Cardiac muscle cell (in vitro differentiated cells and primary cell): ENCODE data around the gene ASPG. TPM values are rescaled to one million over a fixed set of nuclear protein-coding genes. Genes with fewer than 3 reads are reported as not detected.

ENCODE experiments used
- DNase-seq, 2 donors: peaks; one replicate each; pipeline versions ENCODE4 v3.0.0 to v3.0.0-alpha.2; 2010 to 2017; ENCODE audit warnings: low read depth in 1 of 2, low spot score in 1 of 2
- H3K27ac ChIP-seq: fragments of 200-600 bp; sonication (generic); 2 replicates; pipeline ENCODE4 v1.5.1; 2016
- H3K27me3 ChIP-seq: fragments of 200-600 bp; sonication (generic); 2 replicates; pipeline ENCODE4 v1.6.0; 2016; ENCODE audit warnings: control low read depth
- H3K36me3 ChIP-seq: fragments of 200-600 bp; sonication (generic); 2 replicates; pipeline ENCODE4 v1.5.1; 2016; ENCODE audit warnings: control low read depth
- H3K4me1 ChIP-seq: fragments of 200-600 bp; sonication (generic); 2 replicates; pipeline ENCODE4 v1.8.1; 2017; ENCODE audit warnings: low read depth, mild to moderate bottlenecking, mixed run types
- H3K4me3 ChIP-seq: fragments of 200-600 bp; sonication (generic); 2 replicates; pipeline ENCODE4 v1.5.1; 2016; ENCODE audit warnings: mild to moderate bottlenecking
- H3K9me3 ChIP-seq: fragments of 200-600 bp; sonication (generic); 2 replicates; pipeline ENCODE4 v1.5.1; 2017; ENCODE audit warnings: low read depth, mild to moderate bottlenecking, control low read depth
- CTCF ChIP-seq: IDR thresholded peaks from 2 replicates; pipeline ENCODE4 v1.5.1; 2012; ENCODE audit warnings: low read depth, mild to moderate bottlenecking, low read length
- polyA plus RNA-seq: library from polyadenylated mRNA; unstranded; fragments of >200 nt; fragmentation: Nextera tagmentation; extraction: Ambion mirVana; gene quantifications from 2 replicates; pipeline ENCODE4 v1.2.1, GENCODE V29; 2016
- total RNA-seq: library from RNA; depleted of rRNA; stranded (reverse); fragments of >200 nt; gene quantifications from 2 replicates; pipeline ENCODE4 v1.2.3, GENCODE V29; 2016

Gene ASPG
- total and polyA plus RNA-seq, 2 experiments from 2014 or later, result 3.4 to 7.3 TPM

GRCh38 chr14:104112609-104113571 is 27.4 kb downstream of the ASPG start:
- Histone ChIP-seq H3K36me3 (no peaks in the 10 kb centered on the region), H3K9me3 (no peaks in the 10 kb centered on the region), H3K4me1 (no peaks in the 10 kb centered on the region), H3K27ac (no peak overlapping the region), H3K27me3 (peaks cover 50% of the 10 kb centered on the region), H3K4me3 (no peak overlapping the region)
- no peak for TF ChIP-seq CTCF
- no peak for DNase-seq

GRCh38 chr14:104113631-104114420 is 28.3 kb downstream of the ASPG start:
- Histone ChIP-seq H3K36me3 (no peaks in the 10 kb centered on the region), H3K9me3 (no peaks in the 10 kb centered on the region), H3K4me1 (no peaks in the 10 kb centered on the region), H3K4me3 (no peak overlapping the region), H3K27me3 (peaks cover 59% of the 10 kb centered on the region), H3K27ac (no peak overlapping the region)
- TF ChIP-seq CTCF, result no peak
- DNase-seq, result no peak

- TF ChIP-seq CTCF, result no peak
- DNase-seq, result no peak
- Histone ChIP-seq H3K27me3 (peaks cover 67% of the 10 kb centered on the region), H3K9me3 (no peaks in the 10 kb centered on the region), H3K4me3 (no peak overlapping the region), H3K4me1 (no peaks in the 10 kb centered on the region), H3K36me3 (no peaks in the 10 kb centered on the region), H3K27ac (no peak overlapping the region)
These were observed 29.1 kb downstream of the ASPG start for GRCh38 chr14:104114421-104115130.

- H3K9me3 ChIP-seq, result no peaks in the 10 kb centered on the region
- H3K27ac ChIP-seq, result no peak overlapping the region
- TF ChIP-seq CTCF, result no peak
- H3K4me1 ChIP-seq, result no peaks in the 10 kb centered on the region
- no peak overlapping the region for H3K4me3 ChIP-seq
- no peak for DNase-seq
- H3K36me3 ChIP-seq, result no peaks in the 10 kb centered on the region
- peaks cover 73% of the 10 kb centered on the region for H3K27me3 ChIP-seq
These were observed 29.7 kb downstream of the ASPG start for GRCh38 chr14:104115131-104115600.

- peaks cover 74% of the 10 kb centered on the region for H3K27me3 ChIP-seq
- DNase-seq, result no peak
- TF ChIP-seq CTCF, result no peak
- H3K4me1 ChIP-seq, result no peaks in the 10 kb centered on the region
- H3K4me3 ChIP-seq, result no peak overlapping the region
- no peaks in the 10 kb centered on the region for H3K9me3 ChIP-seq
- no peaks in the 10 kb centered on the region for H3K36me3 ChIP-seq
- no peak overlapping the region for H3K27ac ChIP-seq
These were observed 30.3 kb downstream of the ASPG start for GRCh38 chr14:104115691-104116287.
